Left cardiac atrium (tissue), 4 donors: ENCODE data around the gene NPRL2. TPM values are rescaled to one million over a fixed set of nuclear protein-coding genes. Genes with fewer than 3 reads are reported as not detected.
A peak's percentile ranks its signal among the peaks of the same experiment; 100 is the strongest.

Experiments used
- ATAC-seq, 2 donors: fragments of 200-7000 bp; cut with Tn5 transposase; one replicate each; pipeline ENCODE4 v1.9.1; 2020; ENCODE audit warnings: mild to moderate bottlenecking in 2 of 2, moderate library complexity in 2 of 2
- DNase-seq: peaks from one replicate; pipeline ENCODE4 v3.0.0-alpha.2; 2020
- intact Hi-C, 2 donors: fragments of 100-400 bp; cut with DNase I; formaldehyde crosslinking; loops; one replicate each; pipeline versions ENCODE4 v1.14.1 to v1.15.1; 2022 to 2023
- total RNA-seq, 2 donors: library from RNA; stranded (reverse); fragmentation: NEBNext Ultra II Directional; extraction: Animal tissue kit (Norgen Biotek cat#: 25700); gene quantifications; one replicate each; pipeline ENCODE4 v1.2.1, GENCODE V29; 2021
- donor health status: DM: no; HTN: yes; CAD: no.
- donor health status: DM: no; HTN: yes; CAD: no; lungs with severe emphysema.
- donor health status: DM: yes; HTN: yes; CAD: no.
- donor health status: Dilated cardiomyopathy.

NPRL2 gene
- total RNA-seq, 2 donors from 2014 or later: 12.6 to 19.9 TPM

DNA sequence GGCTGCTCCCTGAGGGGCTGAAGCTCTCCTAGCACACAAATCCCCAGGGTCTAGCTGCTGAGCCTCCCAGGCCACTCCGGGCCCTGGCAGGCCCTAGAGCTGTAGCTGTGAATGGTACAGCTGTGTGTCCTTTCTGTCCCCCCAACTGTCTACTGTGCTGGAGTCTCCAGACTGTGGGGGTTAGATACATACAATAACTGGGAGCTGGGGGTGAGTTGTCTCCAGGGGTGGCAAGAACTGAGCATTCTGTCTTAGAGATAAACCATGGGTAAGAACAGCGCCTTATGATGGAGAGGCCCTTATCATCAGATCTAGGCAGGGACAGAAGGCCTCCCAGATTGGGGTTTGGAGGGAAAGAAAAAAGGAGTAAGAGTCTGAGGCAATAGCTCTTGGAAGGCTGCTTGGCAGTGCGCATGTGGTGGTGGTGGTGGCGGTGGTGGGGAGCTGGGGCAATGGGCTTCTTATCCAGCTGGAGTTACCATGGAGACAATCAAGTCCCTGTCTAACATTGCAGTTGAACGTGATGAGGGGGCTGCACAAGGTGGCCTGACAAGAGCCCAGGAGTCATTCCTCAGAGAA is 3.7 kb upstream of the NPRL2 start:
- intact Hi-C loops: no loop called here
- ATAC-seq: no peak

DNA sequence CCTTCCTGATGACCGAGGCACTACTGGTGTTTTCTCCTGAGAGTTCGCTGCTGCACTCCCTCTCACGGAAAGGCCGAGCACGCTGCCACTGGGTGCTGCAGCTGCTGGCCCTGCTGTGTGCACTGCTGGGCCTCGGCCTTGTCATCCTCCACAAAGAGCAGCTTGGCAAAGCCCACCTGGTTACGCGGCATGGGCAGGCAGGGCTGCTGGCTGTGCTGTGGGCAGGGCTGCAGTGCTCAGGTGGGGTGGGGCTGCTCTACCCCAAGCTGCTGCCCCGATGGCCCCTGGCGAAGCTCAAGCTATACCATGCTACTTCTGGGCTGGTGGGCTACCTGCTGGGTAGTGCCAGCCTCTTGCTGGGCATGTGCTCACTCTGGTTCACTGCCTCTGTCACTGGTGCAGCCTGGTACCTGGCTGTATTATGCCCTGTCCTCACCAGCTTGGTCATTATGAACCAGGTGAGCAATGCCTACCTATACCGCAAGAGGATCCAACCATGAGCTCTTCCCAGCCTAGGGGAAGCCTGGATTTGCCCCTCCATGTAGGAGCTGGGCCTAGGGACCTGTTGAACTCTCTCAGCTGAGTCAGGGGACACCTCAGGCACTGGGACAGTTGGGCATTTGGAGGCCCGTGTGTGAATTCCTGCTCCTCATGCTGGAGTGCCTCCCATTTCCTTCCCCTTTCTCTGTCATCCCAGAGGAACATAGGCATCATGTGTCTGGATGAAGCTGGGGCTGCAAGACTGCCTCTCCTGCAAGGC is 2.9 kb upstream of the NPRL2 start:
- ATAC-seq (no peak), DNase-seq (no peak)
- intact Hi-C loops: no loop called here

More for the DNA sequence above, 3.7 kb upstream of the NPRL2 start:
- DNase-seq: no peak

DNA sequence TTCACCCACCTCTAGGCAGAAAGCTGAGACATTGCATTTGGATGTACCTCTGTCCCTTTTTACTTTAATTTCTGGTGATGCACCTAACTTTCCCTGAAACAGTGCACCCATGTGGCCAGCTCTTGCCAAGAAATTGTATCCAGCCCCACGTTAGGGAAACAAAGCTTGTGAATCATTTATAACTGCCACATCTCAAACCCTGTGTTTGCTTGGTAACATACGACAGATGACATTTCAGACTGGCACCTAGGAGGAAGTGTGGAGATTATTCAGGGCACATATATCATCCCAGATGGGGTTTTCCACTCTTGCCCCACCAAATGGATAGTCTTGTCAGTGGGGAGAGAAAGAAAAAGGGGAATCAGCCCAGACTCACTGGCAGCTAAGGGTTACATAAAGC is 2.2 kb upstream of the NPRL2 start:
- ATAC-seq (no peak), DNase-seq (no peak)
- intact Hi-C loops: no loop called here

DNA sequence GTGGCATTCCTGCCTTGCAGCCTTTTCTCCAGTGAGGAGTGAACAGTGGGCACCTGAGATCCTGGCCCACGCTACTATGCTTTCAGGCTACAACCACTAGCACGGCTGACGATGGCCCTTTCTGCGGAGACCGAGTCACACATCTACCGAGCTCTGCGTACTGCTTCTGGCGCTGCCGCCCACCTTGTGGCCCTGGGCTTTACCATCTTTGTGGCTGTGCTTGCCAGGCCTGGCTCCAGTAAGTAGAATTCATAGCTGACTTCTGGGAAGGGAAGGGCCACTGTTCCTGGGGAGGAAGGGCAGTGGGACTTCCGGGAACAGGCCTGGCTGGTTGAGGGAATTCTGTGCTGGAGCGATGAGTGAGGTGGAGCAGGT is 735 bp upstream of the NPRL2 start:
- intact Hi-C loops: no loop called here
- DNase-seq (no peak), ATAC-seq (no peak)

DNA sequence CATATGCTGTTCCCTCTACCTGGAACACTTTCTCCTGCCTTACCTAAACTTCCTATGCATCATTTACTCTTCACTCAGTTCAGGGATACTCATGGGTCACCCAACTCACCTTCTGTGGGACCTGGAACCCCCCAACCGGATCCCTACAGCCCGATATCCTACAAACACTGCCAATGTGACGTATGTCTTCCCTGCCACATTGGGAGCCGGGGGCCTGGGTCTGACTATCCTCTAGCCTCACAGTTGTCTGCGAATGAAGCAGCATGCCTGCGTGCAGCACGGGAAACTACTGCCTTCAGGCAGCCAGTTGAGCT is 405 bp downstream of the NPRL2 start:
- ATAC-seq (no peak), DNase-seq (no peak)
- intact Hi-C loops: no loop called here

DNA sequence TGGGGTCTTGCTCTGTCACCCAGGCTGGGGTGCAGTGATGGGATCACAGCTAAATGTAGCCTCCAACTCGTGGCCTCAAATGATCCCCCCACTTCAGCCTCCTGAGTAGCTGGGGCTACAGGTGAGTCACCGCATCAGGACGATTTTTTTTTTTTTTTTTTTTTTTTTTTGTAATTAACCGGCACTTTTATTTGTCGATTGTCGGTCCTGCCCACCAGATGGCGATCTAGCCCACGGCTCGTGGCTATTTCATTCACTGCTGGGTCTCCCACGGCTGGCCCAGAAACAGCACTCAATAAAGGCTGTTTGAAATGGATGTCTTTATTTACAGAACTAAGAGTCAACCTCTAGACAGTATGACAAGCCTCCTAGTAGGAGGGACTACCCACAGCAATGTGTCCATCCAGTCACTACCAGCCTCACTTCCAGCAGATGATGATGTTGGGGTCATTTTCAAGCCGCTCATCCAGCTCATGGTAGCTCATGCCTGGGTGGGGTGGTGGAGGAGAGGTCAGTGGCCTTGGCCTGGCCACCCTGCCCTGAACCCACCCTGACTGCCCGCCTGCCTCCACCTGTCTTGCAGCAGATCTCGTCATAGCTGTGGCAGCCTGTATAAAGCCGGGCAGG is 3.3 kb downstream of the NPRL2 start:
- intact Hi-C loops: loop anchor here (5.0 kb wide), 2 partner anchors 195 to 265 kb away; partner anchors contain the start of gene CISH (in 1 of the 2)
- ATAC-seq (no peak), DNase-seq (peak; percentile 68)

DNA sequence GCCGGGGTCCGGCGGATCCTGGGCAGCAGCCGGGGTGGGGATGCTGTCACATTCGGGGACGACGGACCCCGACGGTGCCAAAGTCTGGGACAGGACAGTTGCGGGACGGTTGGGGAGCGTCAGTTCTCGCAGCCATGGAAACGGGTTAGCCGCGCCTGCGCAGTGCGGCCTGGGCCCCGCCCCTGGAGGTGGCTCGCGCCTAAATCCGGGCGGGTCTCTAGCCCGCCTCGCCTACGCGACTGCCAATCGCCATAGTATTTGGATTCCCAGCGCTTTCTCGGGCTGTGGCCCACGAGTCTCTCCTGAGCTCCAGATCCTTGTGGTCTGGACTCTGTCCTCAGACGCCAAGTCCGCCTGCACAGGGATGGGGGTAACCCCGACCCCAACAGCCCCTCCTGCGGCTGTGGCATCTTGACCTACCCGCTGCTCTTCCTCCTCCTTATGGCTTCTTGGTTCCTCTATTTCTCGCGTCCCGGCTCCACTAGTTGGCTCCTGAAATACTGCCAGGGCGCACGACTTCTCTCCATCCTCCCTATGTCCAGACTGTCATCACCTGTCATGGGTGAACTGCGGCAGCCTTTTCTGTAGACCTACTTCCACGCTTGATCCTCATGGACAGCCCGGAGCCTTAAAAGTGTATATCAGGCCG is 4.9 kb downstream of the NPRL2 start, which contains the start of gene ZMYND10:
Gene ZMYND10, minus strand, starts transcription at position 147 of the 649 bp plus-strand sequence. CDS start 153 bp downstream, outside the sequence.
- ATAC-seq: peak; percentile 45 to 46
- intact Hi-C loops: loop anchor here (5.0 kb wide), 2 partner anchors 197 to 267 kb away; partner anchors contain the start of gene CISH (in 1 of the 2)
- peak; percentile 81 for DNase-seq

DNA sequence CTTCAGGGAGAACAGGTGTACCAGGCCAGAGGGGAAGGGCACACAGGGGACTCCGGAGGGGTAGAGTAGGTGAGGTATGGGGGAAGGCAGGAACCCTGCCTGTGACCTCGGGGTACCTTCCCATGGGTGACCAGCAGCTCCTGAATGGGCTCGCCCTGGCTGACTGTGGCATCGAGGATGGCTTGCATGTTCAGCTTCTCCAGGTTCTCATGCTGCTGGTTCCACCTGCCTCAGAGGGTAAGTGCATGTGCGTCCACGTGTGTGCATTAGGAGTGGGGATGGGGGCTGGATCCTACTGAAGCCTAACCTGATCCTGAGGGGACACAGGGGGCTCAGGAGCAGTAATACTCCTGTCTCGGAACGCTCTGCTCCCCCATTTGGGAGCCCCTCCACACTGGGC is 5.6 kb downstream of the NPRL2 start:
- ATAC-seq (no peak), DNase-seq (no peak)
- intact Hi-C loops: loop anchor here (5.0 kb wide), 2 partner anchors 197 to 267 kb away; partner anchors contain the start of gene CISH (in 1 of the 2)

DNA sequence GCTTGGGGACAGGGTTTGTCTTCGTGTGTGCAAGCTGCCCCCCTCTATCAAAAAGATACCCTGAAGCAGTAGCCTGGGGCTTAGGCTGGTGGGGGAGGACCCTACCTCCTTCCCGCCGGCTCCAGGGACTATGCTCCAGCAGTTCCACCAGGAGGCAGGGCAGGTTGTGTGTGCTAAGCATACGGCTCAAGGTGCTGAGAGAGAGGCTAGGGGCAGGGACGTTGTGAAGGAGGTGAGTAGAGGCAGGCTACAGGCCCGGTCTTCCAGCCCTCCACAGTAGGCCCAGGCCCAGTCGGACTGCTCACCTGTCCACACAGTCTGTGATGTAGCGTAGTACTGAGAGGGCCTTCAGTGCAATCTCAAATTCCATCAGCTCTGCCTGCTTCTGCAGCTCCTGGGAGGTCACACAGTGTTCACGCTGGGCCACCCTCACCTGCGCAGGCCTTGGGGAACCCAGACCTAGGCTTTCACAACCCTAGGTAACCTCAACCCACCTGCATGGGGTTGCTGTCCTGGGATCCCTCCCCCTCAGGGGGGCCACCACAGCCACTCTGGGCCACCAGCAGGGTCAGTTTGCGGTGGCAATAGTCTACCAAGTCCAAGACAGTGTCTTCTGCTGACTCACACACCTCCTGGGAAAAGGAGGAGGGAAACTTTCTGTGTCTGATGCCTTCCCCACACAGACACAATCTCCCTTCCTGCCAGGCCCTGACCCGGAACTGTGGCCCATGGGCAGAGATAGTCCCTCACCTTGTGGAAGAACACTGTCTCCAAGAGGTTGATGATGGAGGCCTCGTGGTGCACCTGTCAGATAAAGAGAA is 7.6 kb downstream of the NPRL2 start:
- intact Hi-C loops: no loop called here
- DNase-seq (no peak), ATAC-seq (no peak)

DNA sequence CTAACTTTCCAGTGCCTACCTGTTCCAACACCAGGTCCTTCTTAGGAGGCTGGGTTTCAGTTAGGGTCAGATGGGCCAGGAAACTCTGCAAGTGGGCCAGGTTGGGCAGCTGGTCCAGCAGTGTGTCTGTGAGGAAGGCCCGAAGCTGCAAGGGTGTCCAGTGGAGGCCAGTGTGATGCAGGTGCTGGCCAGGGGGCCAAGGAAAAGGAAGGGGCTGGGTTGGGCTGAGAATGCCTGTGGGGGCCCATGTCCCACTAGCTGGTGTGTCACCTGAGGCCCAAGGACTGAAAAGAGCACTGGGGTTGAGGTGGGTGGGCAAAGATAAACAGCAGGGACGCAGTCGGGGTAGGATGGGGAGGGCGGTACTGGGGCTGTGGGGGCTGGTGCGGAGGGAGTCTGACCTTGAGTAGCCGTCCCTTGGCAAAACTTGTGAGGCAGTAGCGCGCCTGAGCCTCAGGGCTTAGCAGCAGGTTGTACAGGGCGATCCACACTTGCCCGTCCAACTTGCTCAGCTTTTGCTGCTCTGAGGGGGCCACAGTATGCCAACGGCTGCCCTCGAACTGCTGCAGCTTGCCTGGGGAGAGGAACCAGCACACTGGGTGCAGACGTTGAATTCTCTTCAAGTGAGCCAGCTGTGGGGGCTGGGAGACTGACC is 8.5 kb downstream of the NPRL2 start:
- DNase-seq: no peak
- intact Hi-C loops: no loop called here

DNA sequence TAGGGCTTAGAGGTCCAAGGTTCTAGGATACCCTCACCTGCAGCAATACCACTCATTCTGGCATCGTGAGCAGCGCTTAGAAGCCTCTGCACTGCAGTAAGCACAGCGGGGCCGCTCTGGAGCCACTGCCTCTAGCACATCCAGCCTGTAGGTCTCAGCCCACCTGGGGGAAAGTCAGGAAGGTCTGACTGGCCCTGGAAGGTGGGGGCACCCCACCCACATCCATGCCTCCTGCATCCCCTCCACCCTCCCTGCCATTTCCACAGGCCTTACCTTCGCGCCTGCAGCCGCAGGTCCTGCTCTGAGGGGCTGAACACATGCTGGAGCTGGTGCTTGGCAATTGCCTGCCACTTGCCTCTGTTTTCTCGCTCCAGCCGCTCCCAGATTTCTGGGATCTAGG is 9.0 kb downstream of the NPRL2 start:
- intact Hi-C loops: no loop called here
- DNase-seq (no peak), ATAC-seq (no peak)

More for the DNA sequence above, 8.5 kb downstream of the NPRL2 start:
- no peak for ATAC-seq

DNA sequence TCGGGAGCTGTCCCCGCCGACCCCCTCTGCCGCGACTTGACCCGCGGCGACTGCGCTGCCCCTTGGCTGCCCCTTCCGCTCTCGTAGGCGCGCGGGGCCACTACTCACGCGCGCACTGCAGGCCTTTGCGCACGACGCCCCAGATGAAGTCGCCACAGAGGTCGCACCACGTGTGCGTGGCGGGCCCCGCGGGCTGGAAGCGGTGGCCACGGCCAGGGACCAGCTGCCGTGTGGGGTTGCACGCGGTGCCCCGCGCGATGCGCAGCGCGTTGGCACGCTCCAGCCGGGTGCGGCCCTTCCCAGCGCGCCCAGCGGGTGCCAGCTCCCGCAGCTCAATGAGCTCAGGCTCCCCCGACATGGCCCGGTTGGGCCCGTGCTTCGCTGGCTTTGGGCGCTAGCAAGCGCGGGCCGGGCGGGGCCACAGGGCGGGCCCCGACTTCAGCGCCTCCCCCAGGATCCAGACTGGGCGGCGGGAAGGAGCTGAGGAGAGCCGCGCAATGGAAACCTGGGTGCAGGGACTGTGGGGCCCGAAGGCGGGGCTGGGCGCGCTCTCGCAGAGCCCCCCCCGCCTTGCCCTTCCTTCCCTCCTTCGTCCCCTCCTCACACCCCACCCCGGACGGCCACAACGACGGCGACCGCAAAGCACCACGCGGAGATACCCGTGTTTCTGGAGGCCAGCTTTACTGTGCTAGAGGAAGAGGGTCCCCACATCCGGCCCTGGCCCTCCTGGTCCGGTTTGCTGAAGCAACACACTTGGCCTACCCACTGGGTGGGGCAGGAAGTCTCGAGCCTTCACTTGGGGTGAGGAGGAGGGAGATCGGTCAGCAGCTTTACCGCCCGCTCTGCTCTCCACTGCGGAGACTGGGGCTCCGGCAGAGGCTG is 9.9 kb downstream of the NPRL2 start, which contains the start of gene RASSF1:
Gene RASSF1, minus strand, starts transcription at position 389 of the 882 bp plus-strand sequence. Its CDS starts 31 bp downstream, at position 358.
- intact Hi-C loops: no loop called here
- ATAC-seq (peak; percentile 21 to 47), DNase-seq (peak; percentile 86)

DNA sequence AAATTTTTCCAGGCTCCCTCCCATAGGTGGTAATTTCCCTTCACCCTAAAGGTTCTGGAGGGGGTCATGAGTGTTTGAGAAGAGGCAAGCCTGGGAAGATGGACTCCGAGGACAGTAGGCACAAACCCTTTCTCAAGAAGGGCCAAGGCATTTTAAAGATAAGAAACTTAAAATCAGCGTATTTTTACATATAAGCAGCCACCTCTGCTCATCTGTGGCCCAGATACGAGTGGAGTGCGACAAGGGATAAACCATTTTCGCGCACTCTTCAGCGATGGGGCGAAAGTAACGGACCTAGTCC is 10.5 kb downstream of the NPRL2 start:
- DNase-seq (no peak), ATAC-seq (no peak)
- intact Hi-C loops: no loop called here

DNA sequence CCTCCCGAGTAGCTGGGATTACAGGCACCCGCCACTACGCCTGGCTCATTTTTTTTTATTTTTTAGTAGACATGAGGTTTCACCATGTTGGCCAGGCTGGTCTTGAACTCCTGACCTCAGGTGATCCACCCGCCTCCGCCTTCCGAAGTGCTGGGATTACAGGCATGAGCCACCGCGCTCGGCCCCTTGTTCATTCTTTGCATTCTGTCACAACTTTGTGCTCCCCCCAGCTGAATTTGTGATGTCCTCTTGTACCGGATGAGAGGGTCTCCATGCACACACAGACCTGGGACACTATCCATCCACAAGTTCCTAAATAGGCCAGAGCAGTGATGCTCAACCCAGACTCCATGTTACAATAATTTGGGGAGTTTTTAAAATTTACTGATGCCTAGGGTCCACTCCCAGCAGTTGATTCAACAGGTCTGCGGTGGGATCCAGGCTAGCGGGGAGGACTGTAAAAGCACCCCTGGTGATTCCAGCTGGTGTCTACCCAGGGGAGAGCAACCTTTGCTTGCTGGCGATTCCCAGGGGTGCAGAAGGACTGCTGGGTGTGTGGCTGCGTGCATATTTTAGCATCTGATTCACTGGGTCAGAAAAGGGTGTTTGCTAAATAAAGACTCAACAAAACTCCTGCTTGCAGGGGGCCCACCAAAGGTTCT is 11.0 kb downstream of the NPRL2 start:
- ATAC-seq (no peak), DNase-seq (no peak)
- intact Hi-C loops: no loop called here

DNA sequence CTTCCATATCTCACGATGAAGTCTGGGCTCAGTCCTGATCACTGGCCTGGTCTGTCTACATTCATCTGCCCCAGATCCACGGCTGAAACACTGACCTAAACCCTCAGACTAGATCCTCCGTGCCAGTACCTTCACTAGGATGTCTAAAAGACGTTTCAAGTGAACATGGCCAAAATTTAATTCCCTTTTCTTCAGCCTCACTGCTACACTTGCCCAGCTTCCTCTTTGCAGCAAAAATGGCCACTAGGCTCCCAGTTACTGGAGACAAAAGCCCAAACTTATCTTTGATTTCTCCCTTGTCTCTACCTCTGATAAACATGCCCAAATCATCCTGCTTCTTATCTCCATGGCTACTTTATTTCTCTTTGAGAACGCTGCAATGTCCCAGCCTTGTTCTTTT is 11.6 kb downstream of the NPRL2 start:
- no peak for DNase-seq
- intact Hi-C loops: no loop called here
- no peak for ATAC-seq

DNA sequence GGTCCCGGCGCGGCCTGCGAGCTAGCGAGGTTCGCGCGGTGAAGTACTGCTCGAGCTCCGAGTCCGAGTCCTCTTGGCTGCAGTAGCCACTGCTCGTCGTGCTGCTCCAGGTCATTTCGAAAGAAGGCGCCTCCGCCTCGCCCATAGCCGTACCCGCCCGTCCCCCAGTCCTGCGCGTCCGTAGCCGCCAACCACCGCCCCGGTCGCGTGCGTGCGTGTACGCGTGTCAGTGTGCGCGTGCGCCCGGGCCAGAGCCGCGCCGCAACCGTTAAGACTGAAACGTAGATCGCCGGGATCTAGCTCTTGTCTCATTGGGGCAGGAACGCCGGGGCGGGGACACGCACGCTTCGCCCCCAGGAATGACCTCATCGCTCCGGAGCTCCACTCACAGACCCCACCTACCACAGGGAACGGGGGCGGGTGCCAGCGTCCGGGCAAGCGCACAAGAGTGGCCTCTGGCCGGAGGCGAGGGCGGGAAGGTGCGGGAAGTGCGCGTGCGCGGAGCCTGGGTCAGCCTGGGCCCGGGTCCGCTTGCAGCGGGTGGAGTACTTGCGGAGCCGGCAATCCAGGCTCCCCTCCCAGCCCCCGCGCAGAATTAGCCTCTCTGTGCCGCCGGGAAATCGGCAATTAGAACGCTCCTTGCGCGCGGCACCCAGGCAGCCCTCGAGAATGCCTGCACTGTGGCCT is 13.3 kb downstream of the NPRL2 start:
- intact Hi-C loops: no loop called here
- DNase-seq (peak; percentile 100), ATAC-seq (peak; percentile 88 to 89)
